Prostate gland (tissue), 2 donors: Measurements from ENCODE around the gene C14orf132. TPM values are rescaled to one million over a fixed set of nuclear protein-coding genes. Genes with fewer than 3 reads are reported as not detected.

Experiments used
- DNase-seq: peaks from one replicate; pipeline ENCODE4 v3.0.0-alpha.2; 2019; ENCODE audit warnings: low spot score
- H3K27ac ChIP-seq, 2 donors: fragments of 200-600 bp; sonication (generic); 2 replicates each; pipeline ENCODE4 v1.5.1; 2017 to 2019
- H3K27me3 ChIP-seq: fragments of 200-600 bp; sonication (generic); replicated peaks from 2 replicates; pipeline ENCODE4 v1.5.1; 2019; ENCODE audit not compliant: insufficient read depth
- H3K36me3 ChIP-seq, 2 donors: fragments of 200-600 bp; sonication (generic); 1 replicate in 1 of 2; 2 replicates in 1 of 2; pipeline versions ENCODE4 v1.5.1 to v1.8.1; 2017 to 2019
- H3K4me1 ChIP-seq: fragments of 200-600 bp; sonication (generic); replicated peaks from 2 replicates; pipeline ENCODE4 v1.5.1; 2019
- H3K4me3 ChIP-seq, 2 donors: fragments of 200-600 bp; sonication (generic); 2 replicates each; pipeline ENCODE4 v1.5.1; 2017 to 2019
- H3K9me3 ChIP-seq: fragments of 200-600 bp; sonication (generic); 2 replicates; pipeline ENCODE4 v1.5.1; 2017
- CTCF ChIP-seq, 4 experiments: fragments of 200-600 bp in 2 of 4; fragments of 450-650 bp in 2 of 4; sonication (generic) in 2 of 4; IDR thresholded peaks; 1 replicate in 3 of 4; 2 replicates in 1 of 4; pipeline ENCODE4 v1.5.1; 2016 to 2019; ENCODE audit warnings: antibody characterized with exemption in 4 of 4, mild to moderate bottlenecking in 2 of 4, moderate library complexity in 2 of 4
- POLR2A ChIP-seq: fragments of 450-650 bp; IDR thresholded peaks from one replicate; pipeline ENCODE4 v1.6.1; 2016; ENCODE audit warnings: antibody characterized with exemption, mild to moderate bottlenecking
- POLR2AphosphoS5 ChIP-seq: sonication (generic); formaldehyde crosslinking; IDR thresholded peaks from one replicate; pipeline ENCODE4 v1.6.1; 2017; ENCODE audit warnings: antibody characterized with exemption
- WGBS: methylation state at CpG from one replicate; pipeline ENCODE4 v1.1.5; 2018; 5-methylcytosine and 5-hydroxymethylcytosine counted together
- intact Hi-C: fragments of 100-400 bp; cut with DNase I; formaldehyde crosslinking; loops from one replicate; pipeline ENCODE4 v1.14.2; 2022
- total RNA-seq, 2 donors: library from RNA; depleted of rRNA; stranded (reverse); fragments of >200 nt; gene quantifications; one replicate each; pipeline ENCODE4 v1.1.0, GENCODE V29; 2016

Gene C14orf132
- total RNA-seq, 2 donors from 2014 or later: 6.6 to 7.8 TPM

- intact Hi-C loops: loop anchor here (2.0 to 5.0 kb wide), 2 partner anchors 174 to 322 kb away; no protein-coding TSS in a partner anchor
- peak; percentile 64 for DNase-seq
- Histone ChIP-seq H3K4me3 (no peak overlapping the region), H3K27ac (no peak overlapping the region), H3K9me3 (no peaks in the 10 kb centered on the region), H3K27me3 (no peaks in the 10 kb centered on the region), H3K4me1 (no peaks in the 10 kb centered on the region), H3K36me3 (no peaks in the 10 kb centered on the region)
- TF ChIP-seq POLR2A (no peak), CTCF (IDR thresholded peaks at IDR 0.05) (peak; percentile 73 to 93 (median 89)), POLR2AphosphoS5 (peak; percentile 25)
- WGBS: 36% methylated on average over 22 of the region's 22 CpGs
Measured at GRCh38 chr14:96100161-96101064, 61.3 kb downstream of the C14orf132 start.

GRCh38 chr14:96102081-96102856 lies 63.1 kb downstream of the C14orf132 start:
- Histone ChIP-seq H3K27me3 (no peaks in the 10 kb centered on the region), H3K36me3 (no peaks in the 10 kb centered on the region), H3K9me3 (no peaks in the 10 kb centered on the region), H3K27ac (no peak overlapping the region), H3K4me3 (no peak overlapping the region), H3K4me1 (no peaks in the 10 kb centered on the region)
- intact Hi-C loops: loop anchor here (5.0 kb wide), 1 partner anchor 320 kb away; no protein-coding TSS in a partner anchor
- DNase-seq: no peak
- WGBS: 71% methylated on average over 3 of the region's 3 CpGs
- TF ChIP-seq POLR2AphosphoS5 (no peak), POLR2A (no peak), CTCF (IDR thresholded peaks at IDR 0.05) (no peak)

GRCh38 chr14:96103075-96103474 lies 63.9 kb downstream of the C14orf132 start:
- WGBS: 78% methylated on average over 2 of the region's 2 CpGs
- H3K4me1 ChIP-seq: no peaks in the 10 kb centered on the region
- TF ChIP-seq CTCF (IDR thresholded peaks at IDR 0.05) (no peak), POLR2AphosphoS5 (no peak), POLR2A (no peak)
- DNase-seq: no peak
- H3K36me3 ChIP-seq: no peaks in the 10 kb centered on the region
- H3K27me3 ChIP-seq: no peaks in the 10 kb centered on the region
- intact Hi-C loops: loop anchor here (5.0 kb wide), 1 partner anchor 319 kb away; no protein-coding TSS in a partner anchor
- no peaks in the 10 kb centered on the region for H3K9me3 ChIP-seq
- no peak overlapping the region for H3K4me3 ChIP-seq
- H3K27ac ChIP-seq: no peak overlapping the region

DNA sequence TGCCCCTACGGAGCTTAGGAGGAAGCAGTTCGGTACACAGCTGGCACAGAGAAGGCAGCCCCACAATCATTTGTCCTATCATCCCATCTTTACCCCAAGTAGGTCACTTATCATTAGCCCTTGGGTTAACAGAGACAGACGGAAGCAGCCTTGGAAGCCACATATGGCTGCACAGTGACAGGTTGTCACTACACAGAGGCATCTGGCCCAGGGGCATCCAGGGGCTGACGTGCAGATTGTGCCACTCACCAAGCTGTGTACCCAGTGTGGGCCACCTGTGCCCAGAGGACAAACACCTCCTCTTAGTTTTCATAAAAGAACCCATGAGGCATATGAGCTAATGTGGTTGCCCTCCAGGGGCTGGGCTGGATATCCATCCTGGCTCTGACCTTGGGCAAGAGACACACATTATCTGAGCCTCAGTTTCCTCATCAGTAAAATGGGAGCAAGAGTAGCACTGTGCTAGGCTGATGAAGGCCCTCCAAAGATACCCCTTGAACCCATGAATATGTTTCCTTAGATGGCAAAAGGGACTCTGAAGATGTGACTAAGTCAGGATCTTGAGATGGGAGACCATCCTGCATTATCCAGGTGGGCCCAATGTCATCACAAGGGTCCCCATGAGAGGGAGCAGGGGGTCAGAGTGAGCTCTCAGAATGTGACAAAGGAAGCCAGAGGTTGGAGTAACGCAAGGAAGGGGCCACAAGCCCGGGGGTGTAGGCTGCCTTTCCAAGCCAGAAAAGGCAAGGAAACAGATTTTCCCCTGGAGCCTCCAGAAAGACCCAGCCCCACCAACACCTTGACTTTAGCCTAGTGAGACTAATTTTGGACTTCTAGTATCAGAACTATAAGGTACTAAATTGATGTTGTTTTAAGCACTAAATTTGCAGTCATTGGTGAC lies 64.6 kb downstream of the C14orf132 start:
- Histone ChIP-seq H3K27me3 (no peaks in the 10 kb centered on the region), H3K36me3 (no peaks in the 10 kb centered on the region), H3K9me3 (no peaks in the 10 kb centered on the region), H3K4me1 (no peaks in the 10 kb centered on the region), H3K27ac (no peak overlapping the region), H3K4me3 (no peak overlapping the region)
- TF ChIP-seq CTCF (IDR thresholded peaks at IDR 0.05) (no peak), POLR2A (no peak), POLR2AphosphoS5 (no peak)
- DNase-seq: no peak
- WGBS: 89% methylated on average over 6 of the region's 6 CpGs
- intact Hi-C loops: loop anchor here (5.0 kb wide), 1 partner anchor 318 kb away; no protein-coding TSS in a partner anchor
